CD4-positive, alpha-beta T cell treated with Interleukin-21 for 1 hour (primary cell): ENCODE results near the gene GLRX5.
"Not testable (repeated sequence)": the region's sequence is repeated elsewhere in the genome, so short reads cannot be mapped to it uniquely, and the experiment has no call there.

Experiments used
- DNase-seq: peaks from one replicate; pipeline ENCODE4 v3.0.0-alpha.2; 2020

Gene GLRX5

GRCh38 chr14:95562892-95563685 lies 28.2 kb downstream of the GLRX5 start:
- DNase-seq, result no peak

GRCh38 chr14:95564060-95564459 lies 29.2 kb downstream of the GLRX5 start:
- no peak for DNase-seq

GRCh38 chr14:95569440-95569839 lies 34.6 kb downstream of the GLRX5 start:
- no peak for DNase-seq

GRCh38 chr14:95573313-95573712 lies 38.5 kb downstream of the GLRX5 start:
- no peak for DNase-seq

DNA sequence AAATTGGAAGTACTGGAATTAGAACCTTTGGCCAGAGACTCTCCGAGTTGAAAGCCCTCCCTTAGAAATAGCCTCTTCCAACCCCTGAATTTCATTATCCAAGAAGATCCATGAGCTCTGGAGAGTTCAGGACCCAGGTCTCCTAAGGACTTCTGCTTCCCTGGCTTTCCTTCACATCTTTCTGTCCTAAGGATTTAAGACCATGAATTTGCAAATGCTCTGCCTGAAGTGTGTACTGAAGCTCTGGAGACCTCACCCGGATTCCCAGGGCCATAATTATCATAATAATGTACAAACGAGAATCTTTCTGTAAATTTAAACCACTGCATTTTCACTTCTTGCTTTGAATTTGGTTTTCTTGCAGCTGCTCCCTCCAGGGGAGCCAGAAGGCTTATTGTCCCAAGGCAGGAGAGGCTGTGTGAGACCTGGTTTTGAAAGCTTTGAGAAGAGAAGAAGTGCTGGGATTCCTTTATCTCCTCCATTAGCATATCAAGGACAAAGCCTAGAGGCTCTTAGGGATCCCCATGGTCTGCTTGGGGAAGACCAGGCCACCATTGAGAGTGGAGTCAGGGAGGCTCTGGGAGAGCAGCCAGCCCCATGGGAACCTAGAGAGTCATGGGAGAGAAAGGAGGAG lies 41.1 kb downstream of the GLRX5 start:
- no peak for DNase-seq

DNA sequence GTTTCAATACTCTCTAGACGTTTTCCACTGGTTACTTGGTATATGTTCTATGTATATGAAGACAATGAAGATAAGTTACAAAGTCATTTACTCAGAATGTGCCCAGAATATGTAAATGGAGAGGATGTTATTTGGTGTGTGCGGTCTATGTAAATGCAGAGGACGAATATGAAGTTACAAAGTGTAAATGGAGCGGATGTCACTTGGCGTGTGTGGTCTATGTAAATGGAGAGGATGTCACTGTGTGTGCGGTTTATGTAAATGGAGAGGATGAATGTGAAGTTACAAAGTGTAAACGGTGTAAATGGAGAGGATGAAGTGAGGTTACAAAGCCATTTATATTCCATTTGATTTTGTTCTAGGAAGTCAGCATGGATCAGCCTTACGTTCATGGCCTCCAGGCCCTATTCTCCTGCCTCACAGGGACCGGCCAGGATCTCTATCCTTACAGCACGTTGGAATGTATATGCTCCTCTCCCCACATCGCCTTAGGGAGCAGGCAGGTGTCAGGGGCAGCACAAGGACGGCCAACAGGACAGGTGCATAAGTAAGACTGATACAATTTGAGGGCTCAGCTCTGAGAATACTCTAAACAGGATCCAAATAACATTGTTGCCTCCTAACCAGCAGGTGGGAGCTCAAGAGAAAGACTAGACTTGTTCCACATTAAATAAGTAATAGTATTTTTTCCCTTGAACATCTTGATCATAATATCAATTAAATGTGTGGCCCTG lies 42.4 kb downstream of the GLRX5 start:
- no peak for DNase-seq

DNA sequence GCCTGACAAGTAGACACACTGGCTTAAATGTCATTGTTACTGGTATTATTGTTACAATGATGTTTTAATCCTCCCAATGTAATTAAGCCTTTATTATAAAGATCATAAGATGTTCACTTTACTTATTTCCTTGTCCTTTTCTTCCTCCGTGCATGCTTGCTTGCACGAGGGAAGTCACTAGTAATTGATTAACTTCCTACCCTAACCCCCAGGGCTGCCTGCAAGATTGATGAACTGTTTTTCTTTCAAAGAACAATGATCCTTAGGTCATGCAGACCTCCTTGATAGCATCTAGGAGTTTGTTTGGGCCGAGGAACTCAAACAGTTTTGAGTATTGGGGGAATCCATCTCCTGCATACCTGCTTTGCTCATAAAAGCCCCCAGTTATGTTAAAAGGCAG lies 43.0 kb downstream of the GLRX5 start:
- DNase-seq, result no peak

- DNase-seq, result not testable (repeated sequence)
These were observed 49.2 kb downstream of the GLRX5 start for GRCh38 chr14:95583836-95584617.

- no peak for DNase-seq
These were observed 51.2 kb downstream of the GLRX5 start for GRCh38 chr14:95585953-95586620.

- DNase-seq, result not testable (repeated sequence)
These were observed 56.3 kb downstream of the GLRX5 start for GRCh38 chr14:95591182-95591581.
